Renal cortical epithelial cell (primary cell): ENCODE measurements around the gene HPSE2. TPM values are rescaled to one million over a fixed set of nuclear protein-coding genes. Genes with fewer than 3 reads are reported as not detected.

Source experiments
- DNase-seq: peaks from one replicate; pipeline ENCODE4 v3.0.0-alpha.2; 2011; ENCODE audit warnings: low read depth
- total RNA-seq: library from RNA; depleted of rRNA; stranded (reverse); fragments of >200 nt; gene quantifications from 2 replicates; pipeline ENCODE4 v1.2.3, GENCODE V29; 2014

HPSE2 gene
- total RNA-seq, 1 donor from 2014 or later, result not detected

GRCh38 chr10:98833542-98833941 is 402.1 kb downstream of the HPSE2 start:
- DNase-seq, result no peak

GRCh38 chr10:98832738-98833137 is 402.9 kb downstream of the HPSE2 start:
- no peak for DNase-seq

GRCh38 chr10:98832196-98832595 is 403.5 kb downstream of the HPSE2 start:
- no peak for DNase-seq

GRCh38 chr10:98831391-98831790 is 404.3 kb downstream of the HPSE2 start:
- no peak for DNase-seq

GRCh38 chr10:98825741-98826140 is 409.9 kb downstream of the HPSE2 start:
- DNase-seq, result no peak

GRCh38 chr10:98817396-98817795 is 418.3 kb downstream of the HPSE2 start:
- no peak for DNase-seq

- no peak for DNase-seq
Measured at GRCh38 chr10:98815039-98815885, 420.4 kb downstream of the HPSE2 start.

- no peak for DNase-seq
Measured at GRCh38 chr10:98814470-98814869, 421.2 kb downstream of the HPSE2 start.

- no peak for DNase-seq
Measured at GRCh38 chr10:98808282-98808892, 427.3 kb downstream of the HPSE2 start.

- DNase-seq, result no peak
Measured at GRCh38 chr10:98800263-98800662, 435.4 kb downstream of the HPSE2 start.

GRCh38 chr10:98795467-98795866 is 440.2 kb downstream of the HPSE2 start:
- DNase-seq, result no peak

- no peak for DNase-seq
Measured at GRCh38 chr10:98790817-98791216, 444.8 kb downstream of the HPSE2 start.

- no peak for DNase-seq
Measured at GRCh38 chr10:98778277-98778759, 457.3 kb downstream of the HPSE2 start.

- DNase-seq, result no peak
Measured at GRCh38 chr10:98758463-98758862, 477.2 kb downstream of the HPSE2 start.

GRCh38 chr10:98748298-98748697 is 487.4 kb downstream of the HPSE2 start:
- peak; percentile 19 for DNase-seq

GRCh38 chr10:98745645-98746044 is 490.0 kb downstream of the HPSE2 start:
- DNase-seq, result no peak

GRCh38 chr10:98720551-98720950 is 515.1 kb downstream of the HPSE2 start:
- no peak for DNase-seq

- DNase-seq, result no peak
Measured at GRCh38 chr10:98713586-98713985, 522.1 kb downstream of the HPSE2 start.

- DNase-seq, result no peak
Measured at GRCh38 chr10:98696516-98696915, 539.1 kb downstream of the HPSE2 start.

- no peak for DNase-seq
Measured at GRCh38 chr10:98694883-98695282, 540.8 kb downstream of the HPSE2 start.

GRCh38 chr10:98694014-98694413 is 541.6 kb downstream of the HPSE2 start:
- DNase-seq, result no peak

GRCh38 chr10:98687685-98688084 is 548.0 kb downstream of the HPSE2 start:
- DNase-seq, result no peak
